NOMO-1 (cell line): ENCODE results near the gene ZNG1A.
"Not testable (repeated sequence)": the region's sequence is repeated elsewhere in the genome, so short reads cannot be mapped to it uniquely, and the experiment has no call there.

Experiments
- DNase-seq, 2 experiments: peaks; one replicate each; lab custom pipeline; 2025; ENCODE audit not compliant: unreplicated experiment in 2 of 2; lab: John Stamatoyannopoulos, UW

Gene ZNG1A

GRCh38 chr9:99867-100266 is 79.0 kb downstream of the ZNG1A start:
- not testable (repeated sequence) for DNase-seq

GRCh38 chr9:98775-99174 is 80.1 kb downstream of the ZNG1A start:
- DNase-seq = not testable (repeated sequence)

GRCh38 chr9:94992-95391 is 83.9 kb downstream of the ZNG1A start:
- DNase-seq = not testable (repeated sequence)

GRCh38 chr9:94323-94722 is 84.5 kb downstream of the ZNG1A start:
- not testable (repeated sequence) for DNase-seq

GRCh38 chr9:93909-94308 is 84.9 kb downstream of the ZNG1A start:
- DNase-seq = not testable (repeated sequence)

- DNase-seq = not testable (repeated sequence)
Observed at GRCh38 chr9:90851-91250, 88.0 kb downstream of the ZNG1A start.

- not testable (repeated sequence) for DNase-seq
Observed at GRCh38 chr9:88396-89037, 90.3 kb downstream of the ZNG1A start.

- not testable (repeated sequence) for DNase-seq
Observed at GRCh38 chr9:87860-88259, 91.0 kb downstream of the ZNG1A start.

GRCh38 chr9:87105-87504 is 91.8 kb downstream of the ZNG1A start:
- not testable (repeated sequence) for DNase-seq

- DNase-seq = not testable (repeated sequence)
Observed at GRCh38 chr9:86697-87096, 92.2 kb downstream of the ZNG1A start.

GRCh38 chr9:82932-83689 is 95.7 kb downstream of the ZNG1A start:
- not testable (repeated sequence) for DNase-seq

- DNase-seq = not testable (repeated sequence)
Observed at GRCh38 chr9:78333-78732, 100.5 kb downstream of the ZNG1A start.

- DNase-seq = not testable (repeated sequence)
Observed at GRCh38 chr9:76389-76788, 102.5 kb downstream of the ZNG1A start.

GRCh38 chr9:73900-74525 is 104.8 kb downstream of the ZNG1A start:
- not testable (repeated sequence) for DNase-seq

GRCh38 chr9:73076-73899 is 105.6 kb downstream of the ZNG1A start:
- not testable (repeated sequence) for DNase-seq
